AG09319 (cell line): Measurements from ENCODE around the gene IL19.

Experiments used
- DNase-seq: peaks from one replicate; pipeline ENCODE4 v3.0.0-alpha.2; 2010; ENCODE audit warnings: low read depth; ENCODE audit errors: extremely low read depth
- TF ChIP-seq, protein P1 (sequence below): IDR thresholded peaks from 2 replicates; pipeline ENCODE4 v1.5.1; 2011; ENCODE audit warnings: low read depth, mild to moderate bottlenecking, inconsistent platforms, low read length, moderate library complexity

IL19 gene

DNA sequence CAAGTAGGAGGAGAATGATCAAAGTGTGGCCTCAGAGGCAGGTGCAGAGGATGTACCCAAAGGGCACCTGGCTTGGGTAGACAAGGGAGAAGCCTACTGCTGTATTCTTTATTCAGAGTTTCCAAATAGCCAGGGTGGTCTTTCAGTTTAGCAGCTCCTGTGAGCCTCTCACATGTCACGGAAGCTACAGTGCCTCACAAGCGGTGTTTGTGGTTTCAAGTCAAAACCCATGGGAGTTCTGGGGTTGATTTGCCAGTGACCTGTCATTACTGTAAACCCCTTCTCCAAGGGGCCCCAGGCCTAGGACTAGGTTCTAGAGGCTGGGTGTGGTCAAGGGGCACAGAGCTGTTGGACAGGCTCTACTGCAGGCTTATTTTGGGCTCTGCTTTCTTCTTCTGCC, 11.9 kb downstream of the IL19 start:
- TF ChIP-seq, protein P1, sequence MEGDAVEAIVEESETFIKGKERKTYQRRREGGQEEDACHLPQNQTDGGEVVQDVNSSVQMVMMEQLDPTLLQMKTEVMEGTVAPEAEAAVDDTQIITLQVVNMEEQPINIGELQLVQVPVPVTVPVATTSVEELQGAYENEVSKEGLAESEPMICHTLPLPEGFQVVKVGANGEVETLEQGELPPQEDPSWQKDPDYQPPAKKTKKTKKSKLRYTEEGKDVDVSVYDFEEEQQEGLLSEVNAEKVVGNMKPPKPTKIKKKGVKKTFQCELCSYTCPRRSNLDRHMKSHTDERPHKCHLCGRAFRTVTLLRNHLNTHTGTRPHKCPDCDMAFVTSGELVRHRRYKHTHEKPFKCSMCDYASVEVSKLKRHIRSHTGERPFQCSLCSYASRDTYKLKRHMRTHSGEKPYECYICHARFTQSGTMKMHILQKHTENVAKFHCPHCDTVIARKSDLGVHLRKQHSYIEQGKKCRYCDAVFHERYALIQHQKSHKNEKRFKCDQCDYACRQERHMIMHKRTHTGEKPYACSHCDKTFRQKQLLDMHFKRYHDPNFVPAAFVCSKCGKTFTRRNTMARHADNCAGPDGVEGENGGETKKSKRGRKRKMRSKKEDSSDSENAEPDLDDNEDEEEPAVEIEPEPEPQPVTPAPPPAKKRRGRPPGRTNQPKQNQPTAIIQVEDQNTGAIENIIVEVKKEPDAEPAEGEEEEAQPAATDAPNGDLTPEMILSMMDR, result no peak
- DNase-seq, result no peak

DNA sequence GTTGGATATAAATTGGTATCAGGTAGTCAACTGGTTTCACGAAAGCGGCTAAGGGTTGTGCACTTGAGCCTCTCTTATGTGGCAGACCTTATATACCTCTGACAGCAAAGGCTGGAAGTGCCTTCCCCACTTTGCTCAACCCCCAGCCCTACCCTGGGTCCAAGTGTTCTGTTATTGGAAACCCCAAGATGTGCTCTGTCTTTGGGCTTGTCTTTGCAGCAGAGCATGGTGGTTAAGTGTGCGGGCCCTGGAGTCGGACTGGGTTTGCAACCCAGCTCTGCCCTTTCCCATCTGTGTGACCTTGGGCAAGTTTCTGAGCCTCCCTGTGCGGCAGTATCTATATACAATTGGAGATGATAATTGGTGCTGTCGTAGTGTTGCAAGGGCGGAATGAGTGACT, 12.9 kb downstream of the IL19 start:
- TF ChIP-seq, protein P1, result no peak
- no peak for DNase-seq

DNA sequence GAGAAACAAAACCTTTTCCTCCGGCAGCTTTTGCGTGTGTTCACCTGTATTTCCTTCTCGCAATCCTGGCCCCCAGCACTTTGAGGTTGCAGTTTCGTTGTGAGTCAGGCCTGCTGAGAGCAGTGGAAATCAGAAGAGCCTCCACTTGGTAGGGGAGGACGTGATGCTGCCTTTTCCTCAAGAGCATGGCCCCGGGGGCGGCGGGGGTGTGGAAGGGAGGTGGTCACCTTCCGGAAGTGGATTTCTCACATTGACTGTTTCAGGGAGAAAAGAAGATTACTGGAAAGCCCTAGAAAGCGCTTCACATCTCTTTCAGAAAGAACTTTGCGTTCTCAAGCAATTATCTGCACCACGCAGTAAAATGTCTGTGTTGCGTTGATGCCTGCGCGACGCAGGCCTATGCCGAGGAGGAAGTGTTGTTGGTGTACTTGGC, 13.9 kb downstream of the IL19 start:
- DNase-seq, result no peak
- TF ChIP-seq, protein P1, result no peak

DNA sequence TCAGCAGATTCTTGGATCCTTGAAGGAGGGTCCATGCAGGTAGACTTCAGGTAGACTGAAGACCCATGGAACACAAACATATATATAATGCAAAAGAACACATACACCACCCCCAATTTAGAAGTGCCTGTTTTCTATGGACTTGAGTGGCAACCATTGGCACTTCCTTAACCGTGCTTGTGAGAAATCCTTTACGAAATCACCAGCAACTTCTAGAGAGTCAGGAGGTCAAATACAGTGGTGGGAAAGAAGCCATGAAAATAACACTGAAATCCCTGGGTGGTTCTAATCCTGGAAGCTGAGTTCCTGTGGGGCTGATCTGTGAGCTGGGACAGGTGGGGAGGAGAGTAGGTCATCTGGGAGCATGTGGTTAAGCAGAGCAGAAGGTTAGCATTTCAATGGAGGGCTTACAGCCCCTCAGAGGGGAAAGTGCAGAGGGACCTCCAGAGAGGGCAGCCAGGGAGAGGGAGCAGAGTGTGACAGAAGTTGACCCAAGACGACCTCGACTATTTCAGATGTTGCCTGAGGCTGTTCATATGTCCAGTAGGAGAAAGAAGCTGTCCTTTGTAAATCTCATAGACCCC, 14.7 kb downstream of the IL19 start:
- TF ChIP-seq, protein P1, result no peak
- DNase-seq, result no peak

DNA sequence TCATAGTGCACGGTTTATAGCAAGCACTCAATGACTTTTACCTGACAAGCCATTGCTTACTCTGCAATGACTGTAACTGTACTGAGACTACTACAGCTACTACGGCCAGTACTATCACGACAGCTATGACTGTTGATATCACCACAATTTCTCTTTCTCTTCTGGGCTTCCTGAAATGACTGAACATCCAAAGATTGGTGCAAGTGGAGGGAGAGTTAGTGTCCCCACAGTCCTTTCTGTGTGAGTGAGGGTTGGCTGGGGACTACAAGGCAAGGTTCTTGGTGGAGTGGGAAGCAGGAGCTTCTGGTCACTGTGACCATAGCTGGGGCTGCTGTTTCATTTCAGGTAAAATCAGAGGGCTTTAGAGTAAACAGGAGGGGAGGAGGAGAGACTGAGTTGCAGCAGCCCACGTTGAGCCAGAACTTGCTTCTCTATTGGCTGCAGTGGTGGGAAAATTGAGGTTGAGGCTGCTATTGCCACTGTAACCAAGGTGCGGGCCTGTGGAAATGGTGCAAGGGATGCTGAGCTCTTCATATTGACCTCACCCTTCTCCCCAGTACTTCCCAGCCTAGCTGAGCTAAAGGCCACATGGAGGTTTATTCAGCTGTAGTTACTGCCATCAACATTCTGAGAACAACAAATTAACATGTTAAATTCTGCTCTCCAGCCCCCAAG, 15.8 kb downstream of the IL19 start:
- TF ChIP-seq, protein P1, result no peak
- no peak for DNase-seq

DNA sequence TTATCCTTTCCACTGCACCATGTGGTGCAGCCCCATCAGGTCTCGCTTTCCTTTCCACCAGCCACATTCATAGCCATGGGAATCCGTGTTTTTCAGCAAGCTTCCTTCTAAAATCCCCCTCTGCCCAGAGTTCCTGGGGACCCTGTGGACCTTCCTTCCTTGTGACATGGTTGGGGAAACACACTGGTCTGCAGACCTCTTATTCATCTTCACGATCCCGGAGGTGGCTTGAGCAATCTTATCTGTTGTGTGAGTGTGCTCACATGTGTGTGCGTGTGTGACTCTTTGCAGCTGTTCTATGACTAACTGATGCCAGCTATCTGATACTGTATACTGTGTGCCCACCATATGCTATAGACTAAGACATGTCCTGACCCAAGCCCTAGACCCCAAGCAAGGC, 17.3 kb downstream of the IL19 start:
- TF ChIP-seq, protein P1, result no peak
- DNase-seq, result no peak

DNA sequence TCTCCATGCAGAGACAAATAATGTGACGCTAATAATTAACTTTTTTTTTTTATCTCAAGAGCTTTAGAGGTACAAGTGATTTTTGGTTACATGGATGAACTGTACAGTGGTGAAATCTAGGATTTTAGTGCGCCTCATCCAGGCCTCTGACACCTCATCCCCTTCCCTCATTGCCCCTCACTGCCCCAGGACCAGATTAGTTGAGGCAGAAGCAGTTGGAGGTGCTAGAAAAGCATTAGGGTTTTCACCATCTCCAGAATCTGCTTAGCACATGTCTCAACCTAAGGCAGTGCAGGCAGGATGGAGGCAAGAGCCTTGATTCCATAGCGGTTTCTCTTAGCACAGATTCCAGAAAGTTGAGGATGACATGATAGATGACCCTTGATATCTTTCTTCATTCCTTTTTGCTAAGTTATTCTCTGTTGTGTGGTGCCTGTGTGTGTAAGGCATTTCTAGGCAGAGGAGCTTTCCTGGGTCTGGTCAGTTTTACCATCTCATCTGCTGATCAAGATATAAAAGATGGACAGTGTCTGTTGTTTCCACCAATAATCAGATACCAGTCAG, 18.0 kb downstream of the IL19 start:
- no peak for DNase-seq
- TF ChIP-seq, protein P1, result no peak
